Measurements from ENCODE around the gene GARRE1.
"Not testable (repeated sequence)": the region's sequence is repeated elsewhere in the genome, so short reads cannot be mapped to it uniquely, and the experiment has no call there.

Gene GARRE1, protein sequence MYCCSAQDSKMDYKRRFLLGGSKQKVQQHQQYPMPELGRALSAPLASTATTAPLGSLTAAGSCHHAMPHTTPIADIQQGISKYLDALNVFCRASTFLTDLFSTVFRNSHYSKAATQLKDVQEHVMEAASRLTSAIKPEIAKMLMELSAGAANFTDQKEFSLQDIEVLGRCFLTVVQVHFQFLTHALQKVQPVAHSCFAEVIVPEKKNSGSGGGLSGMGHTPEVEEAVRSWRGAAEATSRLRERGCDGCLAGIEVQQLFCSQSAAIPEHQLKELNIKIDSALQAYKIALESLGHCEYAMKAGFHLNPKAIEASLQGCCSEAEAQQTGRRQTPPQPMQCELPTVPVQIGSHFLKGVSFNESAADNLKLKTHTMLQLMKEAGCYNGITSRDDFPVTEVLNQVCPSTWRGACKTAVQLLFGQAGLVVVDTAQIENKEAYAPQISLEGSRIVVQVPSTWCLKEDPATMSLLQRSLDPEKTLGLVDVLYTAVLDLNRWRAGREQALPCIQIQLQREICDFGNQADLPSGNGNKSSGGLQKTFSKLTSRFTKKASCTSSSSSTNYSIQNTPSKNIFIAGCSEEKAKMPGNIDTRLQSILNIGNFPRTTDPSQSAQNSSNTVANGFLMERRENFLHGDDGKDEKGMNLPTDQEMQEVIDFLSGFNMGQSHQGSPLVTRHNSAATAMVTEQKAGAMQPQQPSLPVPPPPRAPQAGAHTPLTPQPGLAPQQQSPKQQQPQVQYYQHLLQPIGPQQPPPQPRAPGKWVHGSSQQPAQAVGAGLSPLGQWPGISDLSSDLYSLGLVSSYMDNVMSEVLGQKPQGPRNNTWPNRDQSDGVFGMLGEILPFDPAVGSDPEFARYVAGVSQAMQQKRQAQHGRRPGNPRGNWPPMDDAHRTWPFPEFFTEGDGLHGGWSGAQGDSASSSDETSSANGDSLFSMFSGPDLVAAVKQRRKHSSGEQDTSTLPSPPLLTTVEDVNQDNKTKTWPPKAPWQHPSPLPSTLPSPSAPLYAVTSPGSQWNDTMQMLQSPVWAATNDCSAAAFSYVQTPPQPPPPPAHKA (N-terminal part only)

DNA sequence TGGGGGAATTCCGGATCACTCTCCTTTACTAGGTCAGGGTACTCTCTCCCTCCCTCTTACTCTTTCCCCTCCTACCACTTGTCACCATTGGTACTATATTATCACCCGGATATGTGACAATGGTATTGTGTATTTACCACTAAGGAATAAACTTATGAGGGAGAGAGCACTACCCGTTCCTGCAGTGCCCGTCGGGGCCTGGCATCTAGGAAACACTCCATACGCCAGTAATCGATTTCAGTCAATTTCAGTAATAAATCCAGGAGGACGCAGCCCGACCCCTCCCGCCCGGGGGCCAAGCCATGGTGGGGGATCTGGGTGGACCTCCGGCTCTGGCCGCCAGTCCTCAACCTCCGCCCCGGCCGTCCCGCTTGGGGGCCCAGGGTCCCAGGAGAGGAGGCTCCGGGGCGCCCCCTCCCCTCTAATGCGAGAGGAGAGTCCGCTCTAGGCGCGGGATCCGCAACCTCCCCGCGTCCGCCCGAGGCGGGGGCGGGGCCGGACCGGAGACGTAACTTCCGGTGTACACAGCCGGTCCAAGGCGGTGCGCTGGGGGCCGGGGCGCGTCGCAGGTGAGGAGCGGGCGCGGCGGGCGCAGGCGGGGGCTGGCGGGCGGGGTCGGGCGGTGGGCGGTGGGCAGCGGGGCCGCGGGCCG is at the start of gene GARRE1:
TSS of gene GARRE1 (plus strand) at position 509 of the 652 bp plus-strand sequence. CDS start 45,920 bp downstream, outside the sequence.
- DNase-seq (ENCODE audit: low spot score), result peak; percentile 80

DNA sequence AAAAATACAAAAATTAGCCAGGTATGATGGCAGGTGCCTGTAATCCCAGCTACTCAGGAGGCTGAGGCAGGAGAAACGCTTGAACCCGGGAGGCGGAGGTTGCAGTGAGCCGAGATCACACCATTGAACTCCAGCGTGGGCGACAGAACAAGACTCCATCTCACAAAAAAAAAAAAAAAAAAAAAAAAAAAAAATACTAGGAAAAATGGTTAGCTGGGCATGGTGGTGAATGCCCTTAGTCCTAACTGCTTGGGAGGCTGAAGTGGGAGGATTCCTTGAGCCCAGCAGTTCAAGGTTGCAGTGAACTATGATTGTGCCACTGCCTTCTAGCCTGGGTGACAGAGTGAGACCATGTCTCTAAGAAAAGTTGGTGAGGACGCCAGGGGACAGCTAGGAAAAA is 49.0 kb upstream of the GARRE1 start:
- DNase-seq (ENCODE audit: low spot score), result not testable (repeated sequence)

DNA sequence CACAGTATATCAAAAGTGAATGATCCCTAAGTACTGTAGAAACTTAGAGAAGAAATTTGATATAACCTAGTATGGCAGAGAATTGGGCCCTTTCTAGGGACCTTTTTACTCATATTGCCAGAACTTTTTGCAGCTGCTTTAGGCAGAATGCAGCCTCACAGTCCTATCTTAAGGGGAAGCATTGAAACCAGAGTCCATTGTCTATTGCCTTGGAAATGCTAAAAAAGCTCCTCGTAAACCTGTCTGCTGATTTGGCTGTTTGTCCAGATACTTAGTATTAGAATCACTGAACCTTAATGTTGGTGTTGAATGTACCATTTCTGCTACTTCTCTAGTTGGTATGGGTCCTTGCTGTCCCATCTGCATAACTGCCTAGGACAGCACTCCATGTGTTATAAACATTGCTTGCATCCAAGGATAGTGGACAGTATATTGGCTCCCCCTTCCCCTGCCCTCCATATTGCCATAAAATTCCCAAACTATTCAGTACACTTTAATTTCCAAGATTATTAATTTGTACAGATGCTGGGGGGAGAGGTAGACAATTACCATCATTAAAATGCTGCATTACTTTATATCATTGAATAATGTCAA is 46.0 kb upstream of the GARRE1 start:
- DNase-seq (ENCODE audit: low spot score), result no peak

DNA sequence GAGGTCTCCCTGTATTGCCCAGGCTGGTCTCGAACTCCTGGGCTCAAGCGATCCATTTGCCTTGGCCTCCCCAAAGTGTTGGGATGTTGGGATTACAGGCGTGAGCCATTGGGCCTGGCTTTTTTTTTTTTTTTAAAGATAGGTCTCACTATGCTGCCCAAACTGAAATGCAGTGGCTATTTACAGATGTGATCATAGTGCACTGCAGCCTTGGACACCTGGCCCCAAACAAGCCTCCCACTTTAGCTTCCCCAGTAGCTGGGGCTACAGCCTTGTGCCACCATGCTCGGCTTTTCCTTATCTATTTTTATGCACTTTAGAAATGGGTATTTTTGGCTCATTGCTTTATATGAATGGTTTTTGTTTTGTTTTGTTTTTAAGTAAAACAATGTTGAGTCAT is 44.6 kb upstream of the GARRE1 start:
- no peak for DNase-seq (ENCODE audit: low spot score)

DNA sequence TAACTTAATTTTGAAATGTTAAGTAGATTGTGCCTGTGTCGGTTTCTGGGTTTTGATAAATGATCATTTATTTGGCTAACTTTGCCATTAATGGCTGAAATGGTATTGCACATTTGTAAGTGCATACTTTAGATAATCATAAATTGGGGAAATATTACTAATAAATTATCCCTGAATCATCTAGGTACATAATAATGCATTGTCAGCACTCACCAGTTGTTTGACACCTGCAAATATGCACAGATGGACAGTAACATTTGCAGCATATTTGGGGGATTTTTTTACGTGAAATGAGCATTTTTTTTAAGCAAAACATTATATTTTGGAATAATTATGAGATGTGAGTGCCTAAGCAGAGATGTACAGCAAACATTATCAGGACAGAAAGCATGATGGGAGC is 41.1 kb upstream of the GARRE1 start:
- DNase-seq (ENCODE audit: low spot score), result no peak

DNA sequence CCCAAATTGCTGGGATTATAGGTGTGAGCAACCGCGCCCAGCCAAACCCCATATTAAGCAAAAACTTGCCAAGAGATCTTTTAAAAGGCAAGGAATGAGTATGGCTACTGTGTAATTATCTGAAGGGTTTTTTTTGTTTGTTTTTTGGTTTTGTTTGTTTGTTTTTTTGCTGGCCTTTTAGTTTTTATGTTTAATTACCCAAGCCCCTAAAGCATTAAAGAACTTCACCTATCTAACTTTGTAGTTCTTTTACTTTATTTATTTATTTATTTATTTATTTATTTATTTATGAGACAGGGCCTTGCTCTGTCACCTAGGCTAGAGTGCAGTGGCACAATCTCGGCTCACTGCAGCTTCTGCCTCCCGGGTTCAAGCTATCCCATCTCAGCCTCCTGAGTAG is 40.3 kb upstream of the GARRE1 start:
- DNase-seq (ENCODE audit: low spot score), result no peak

DNA sequence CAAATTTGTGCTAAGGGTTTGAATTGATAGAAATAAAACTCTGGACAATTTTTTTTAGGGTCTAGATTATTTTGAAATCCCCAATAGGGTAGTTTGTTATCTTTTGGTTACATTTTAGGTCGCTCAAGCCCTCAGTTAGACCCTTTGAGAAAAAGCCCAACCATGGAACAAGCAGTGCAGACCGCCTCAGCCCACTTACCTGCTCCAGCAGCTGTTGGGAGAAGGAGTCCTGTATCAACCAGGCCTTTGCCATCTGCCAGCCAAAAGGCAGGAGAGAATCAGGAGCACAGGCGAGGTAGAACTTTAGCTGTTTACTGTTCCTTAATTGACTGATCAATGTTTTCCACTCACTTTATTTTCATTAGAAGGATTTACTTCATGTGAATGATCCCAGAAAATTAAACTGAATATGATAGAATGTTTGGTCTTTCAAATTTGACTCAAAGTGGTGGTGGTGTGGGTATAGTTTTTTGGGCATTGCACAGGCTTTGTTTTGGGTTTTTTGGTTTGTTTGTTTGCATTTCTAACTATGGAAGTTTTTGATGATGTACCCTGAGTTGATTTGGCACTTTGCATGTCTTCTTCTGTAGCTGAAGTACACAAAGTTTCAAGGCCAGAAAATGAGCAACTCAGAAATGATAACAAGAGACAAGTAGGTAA is 39.2 kb upstream of the GARRE1 start:
- DNase-seq (ENCODE audit: low spot score), result no peak

DNA sequence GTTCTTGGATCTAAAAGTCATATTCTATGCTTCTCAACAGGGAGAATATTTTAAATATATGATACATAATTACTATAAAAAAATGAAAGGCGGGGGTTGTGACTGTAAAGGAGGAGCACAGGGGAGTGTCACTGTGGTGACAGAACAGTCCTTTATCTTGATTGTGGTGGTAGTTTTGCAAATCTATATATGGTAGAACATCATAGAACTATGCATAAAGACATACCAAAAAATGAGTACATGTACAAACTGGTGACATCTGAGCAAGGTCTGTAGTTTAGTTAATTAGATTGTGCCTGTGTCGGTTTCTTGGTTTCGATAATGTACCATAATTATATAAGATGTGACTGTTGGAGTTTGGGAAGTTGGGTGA is 38.7 kb upstream of the GARRE1 start:
- no peak for DNase-seq (ENCODE audit: low spot score)

DNA sequence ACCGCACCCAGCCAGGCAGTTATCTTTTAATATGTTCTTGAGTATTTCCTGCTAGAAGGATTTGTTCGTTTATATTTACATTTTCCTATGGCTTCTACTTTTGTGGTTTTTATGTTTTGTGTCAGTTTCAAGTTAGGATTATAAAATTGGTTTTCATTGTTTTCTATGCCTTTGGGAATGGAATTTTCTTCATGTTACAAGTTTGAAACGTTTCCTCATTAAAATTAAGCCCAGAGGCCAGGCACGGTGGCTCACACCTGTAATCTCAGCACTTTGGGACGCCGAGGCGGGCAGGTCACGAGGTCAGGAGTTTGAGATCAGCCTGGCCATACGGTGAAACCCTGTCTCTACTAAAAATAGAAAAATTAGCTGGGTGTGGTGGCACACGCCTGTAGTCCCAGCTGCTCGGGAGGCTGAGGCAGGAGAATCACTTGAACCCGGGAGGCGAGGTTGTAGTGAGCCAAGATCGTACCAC is 37.6 kb upstream of the GARRE1 start:
- DNase-seq (ENCODE audit: low spot score), result not testable (repeated sequence)

DNA sequence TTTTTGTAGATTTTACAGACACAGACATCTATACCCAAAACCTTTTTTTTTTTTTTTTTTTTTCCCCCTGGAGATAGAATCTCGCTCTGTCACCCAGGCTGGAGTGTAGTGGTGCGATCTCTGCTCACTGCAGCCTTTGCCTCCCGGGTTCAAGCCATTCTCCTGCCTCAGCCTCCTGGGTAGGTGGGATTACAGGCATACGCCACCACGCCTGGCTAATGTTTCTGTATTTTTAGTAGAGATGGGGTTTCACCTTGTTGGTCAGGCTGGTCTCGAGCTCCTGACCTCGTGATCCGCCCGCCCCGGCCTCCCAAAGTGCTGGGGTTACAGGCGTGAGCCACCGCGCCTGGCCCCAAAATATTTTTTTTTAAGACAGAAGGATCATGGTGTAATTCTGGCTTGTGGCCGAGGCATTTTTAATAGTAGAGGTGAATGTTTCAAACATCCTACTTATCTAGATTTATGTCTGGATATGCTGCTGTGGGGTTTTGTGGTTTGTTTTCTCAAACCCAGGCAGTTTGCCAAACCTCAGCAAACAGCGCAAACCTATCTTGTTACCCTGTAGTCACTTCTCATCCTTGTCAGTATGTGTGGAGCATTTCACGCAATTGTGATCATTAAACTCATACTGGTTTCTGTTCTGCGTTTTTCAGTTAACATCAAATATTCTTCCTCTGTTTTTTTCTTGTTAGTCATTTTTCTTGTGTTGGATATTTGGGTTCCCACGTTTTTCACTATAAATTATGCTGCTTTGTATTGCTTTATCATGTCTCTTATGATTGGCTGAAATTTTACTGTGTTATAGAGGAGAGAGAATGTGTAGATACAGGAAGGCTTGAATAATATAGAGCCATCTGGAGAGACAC is 36.2 kb upstream of the GARRE1 start:
- peak; percentile 78 for DNase-seq (ENCODE audit: low spot score)

DNA sequence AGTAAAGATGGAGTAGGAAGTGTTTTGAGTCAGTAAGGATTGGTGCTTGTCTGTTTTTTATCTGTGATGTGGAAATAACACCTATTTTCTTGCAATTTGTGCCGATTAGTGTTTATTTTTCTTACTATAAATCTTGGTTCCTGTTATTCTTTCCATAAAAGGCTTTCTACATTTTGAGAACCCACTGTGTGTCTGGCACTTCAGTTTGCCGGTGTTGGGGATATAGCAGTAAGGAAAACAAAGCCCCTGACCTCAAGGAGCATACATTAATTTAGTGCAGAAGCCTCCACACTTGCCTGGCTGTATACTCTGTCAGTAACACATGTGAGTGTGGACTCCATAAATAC is 35.6 kb upstream of the GARRE1 start:
- no peak for DNase-seq (ENCODE audit: low spot score)

DNA sequence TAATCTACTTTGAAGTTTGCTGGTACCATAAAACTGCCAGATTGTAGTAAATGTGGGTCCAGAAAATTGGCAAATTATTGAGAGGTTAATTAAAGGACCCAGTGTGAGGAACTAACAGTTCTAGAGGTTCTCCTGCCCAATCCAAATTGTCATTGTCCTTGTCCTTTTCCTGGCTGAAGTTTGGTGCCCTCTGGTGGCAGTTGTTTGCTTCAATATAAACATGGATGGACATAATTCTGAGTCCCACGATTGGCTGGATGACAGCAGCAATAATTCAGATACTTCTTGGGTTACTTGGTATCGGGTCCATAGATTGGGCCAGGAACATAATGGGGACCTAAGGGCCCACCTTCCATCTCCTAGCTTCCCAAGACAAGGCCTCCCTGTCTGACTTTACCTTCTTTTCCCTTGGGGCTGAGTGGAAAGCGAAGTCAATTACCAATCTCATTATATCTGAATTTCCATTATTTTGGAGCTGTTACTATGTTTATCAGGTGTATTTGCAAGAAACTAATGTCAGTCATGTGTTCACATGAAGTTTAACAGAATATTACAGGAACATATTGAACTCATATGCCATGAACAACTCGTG is 33.8 kb upstream of the GARRE1 start:
- peak; percentile 55 for DNase-seq (ENCODE audit: low spot score)

DNA sequence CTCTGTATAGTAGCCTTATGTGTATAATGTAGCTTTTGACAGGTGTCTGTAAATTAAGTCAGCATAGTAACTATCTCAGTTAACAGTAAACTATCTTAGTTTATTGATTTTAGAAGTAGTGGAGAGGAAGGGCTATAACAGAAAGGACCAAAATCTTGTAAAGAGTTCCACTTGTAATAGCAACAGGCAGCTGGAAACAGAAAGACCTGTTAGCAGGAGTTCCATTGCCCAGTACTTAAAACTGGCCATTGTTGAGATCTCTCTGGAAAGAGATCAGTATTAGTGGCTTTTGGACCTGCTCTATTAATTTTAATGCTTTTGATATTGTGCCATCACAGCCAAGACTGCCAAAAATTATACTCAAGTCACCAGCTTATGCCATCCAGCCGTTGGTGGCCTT is 32.0 kb upstream of the GARRE1 start:
- no peak for DNase-seq (ENCODE audit: low spot score)

DNA sequence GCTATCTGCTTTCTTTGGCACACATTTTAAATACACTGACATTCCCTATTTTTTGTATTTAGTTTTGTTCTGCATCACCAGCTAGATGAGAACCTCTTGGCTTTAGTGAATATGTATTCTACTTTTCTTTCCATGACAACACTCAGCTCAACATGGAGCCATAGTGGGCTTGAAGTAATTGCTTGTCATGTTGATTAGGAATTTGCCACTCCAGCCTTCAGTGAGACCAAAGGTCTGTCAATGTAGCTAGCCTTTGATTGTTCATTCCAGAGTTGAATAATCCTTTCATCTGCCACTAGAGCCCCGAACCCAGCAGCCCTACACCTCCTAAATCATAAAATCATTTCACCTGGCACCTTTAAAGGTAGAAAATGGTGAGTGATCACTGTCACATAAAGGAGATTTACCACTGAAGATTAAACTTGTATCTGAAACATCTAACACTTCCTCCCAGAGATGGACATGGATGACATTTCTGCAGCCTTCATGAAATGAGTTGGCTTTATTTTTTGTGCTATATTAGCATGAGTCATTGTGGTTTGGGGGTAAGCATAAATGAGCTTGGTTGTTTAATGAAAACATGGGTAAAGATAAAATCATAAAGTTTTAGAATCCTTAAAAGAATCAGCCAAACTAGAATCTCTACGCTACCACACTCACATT is 29.2 kb upstream of the GARRE1 start:
- peak; percentile 39 for DNase-seq (ENCODE audit: low spot score)

DNA sequence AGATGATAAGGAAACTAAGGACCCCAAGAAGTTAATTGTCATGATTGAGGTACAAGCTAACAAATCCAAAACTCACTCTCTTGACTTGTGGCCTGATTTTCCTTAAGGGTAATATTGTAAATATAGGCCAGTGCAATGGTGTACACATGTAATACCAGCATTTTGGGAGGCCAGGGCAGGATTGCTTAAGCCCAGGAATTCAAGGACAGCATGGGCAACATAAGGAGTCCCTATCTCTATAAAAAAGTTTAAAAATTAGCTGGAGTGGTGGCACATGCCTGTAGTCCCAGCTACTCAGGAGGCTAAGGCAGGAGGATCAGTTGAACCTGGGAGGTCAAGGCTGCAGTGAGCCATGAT is 28.7 kb upstream of the GARRE1 start:
- no peak for DNase-seq (ENCODE audit: low spot score)

DNA sequence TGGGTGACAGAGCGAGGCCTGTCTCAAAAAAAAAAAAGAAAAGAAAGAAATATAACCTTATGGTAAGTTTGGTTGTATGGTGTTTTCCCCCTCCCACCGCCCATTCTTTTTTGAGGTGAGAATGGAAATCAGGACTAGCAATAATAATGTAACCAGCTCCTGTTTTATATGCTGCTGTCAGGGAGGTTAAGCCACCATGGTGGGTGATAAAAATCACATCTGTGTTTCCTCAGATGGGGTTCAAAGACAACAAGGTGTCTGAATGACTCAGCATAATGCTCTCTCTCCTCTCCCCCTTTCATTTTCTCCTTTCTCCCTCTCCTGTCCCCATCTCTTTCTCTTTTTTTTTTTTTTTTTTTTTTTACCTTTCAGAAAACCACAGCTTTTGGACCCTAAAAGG is 28.3 kb upstream of the GARRE1 start:
- peak; percentile 14 for DNase-seq (ENCODE audit: low spot score)

DNA sequence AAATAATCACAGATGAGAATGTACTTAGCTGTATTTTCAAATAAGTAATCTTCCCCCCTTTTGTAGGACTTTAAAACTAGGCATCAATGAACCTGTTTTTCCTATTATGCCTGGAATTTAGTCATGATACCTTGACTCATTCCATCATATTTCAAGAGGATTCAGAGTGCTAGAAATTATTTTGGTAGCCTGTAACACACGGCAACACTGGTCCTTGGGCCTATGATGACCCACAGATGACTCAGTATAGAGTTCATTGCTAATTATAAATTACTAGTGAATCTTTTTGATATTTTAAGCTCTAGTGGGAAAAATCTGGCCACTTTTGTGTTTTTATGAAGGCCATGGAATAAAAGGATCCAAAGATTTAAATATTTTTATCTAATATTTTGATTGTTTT is 26.0 kb upstream of the GARRE1 start:
- DNase-seq (ENCODE audit: low spot score), result no peak

DNA sequence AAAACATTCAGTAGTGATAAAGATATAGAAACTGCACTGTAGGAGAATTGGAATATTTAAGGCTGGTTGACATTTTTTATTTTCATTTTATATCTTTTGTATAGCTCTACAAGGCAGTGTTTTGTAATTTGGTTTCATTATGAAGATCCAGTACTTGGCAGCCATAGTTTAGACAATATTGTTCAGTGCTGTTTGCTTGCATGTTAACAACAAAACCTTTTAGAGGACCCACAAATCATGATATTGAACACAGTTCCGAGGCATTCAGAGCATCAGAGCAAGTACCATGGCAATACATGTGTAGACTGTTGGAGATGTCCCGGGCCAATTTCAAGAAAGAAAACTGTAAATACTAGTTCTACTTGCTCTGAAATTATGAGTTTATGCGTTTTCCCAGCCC is 25.6 kb upstream of the GARRE1 start:
- DNase-seq (ENCODE audit: low spot score), result no peak

DNA sequence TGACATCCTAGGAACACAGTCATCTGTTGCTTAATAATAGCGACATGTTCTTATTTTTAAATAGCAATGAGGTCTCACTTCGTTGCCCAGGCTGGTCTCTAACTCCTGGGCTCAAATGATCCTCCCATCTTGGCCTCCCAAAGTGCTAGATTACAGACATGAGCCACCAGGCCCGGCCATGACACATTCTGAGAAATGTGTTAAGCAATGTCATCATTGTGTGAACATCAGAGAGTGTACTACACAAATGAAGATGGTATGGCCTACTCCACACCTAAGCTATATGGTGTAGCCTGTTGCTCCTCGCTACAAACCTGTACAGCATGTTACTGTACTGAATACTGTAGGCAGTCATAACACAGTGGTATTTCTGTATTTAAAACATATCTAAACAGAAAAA is 24.6 kb upstream of the GARRE1 start:
- no peak for DNase-seq (ENCODE audit: low spot score)

DNA sequence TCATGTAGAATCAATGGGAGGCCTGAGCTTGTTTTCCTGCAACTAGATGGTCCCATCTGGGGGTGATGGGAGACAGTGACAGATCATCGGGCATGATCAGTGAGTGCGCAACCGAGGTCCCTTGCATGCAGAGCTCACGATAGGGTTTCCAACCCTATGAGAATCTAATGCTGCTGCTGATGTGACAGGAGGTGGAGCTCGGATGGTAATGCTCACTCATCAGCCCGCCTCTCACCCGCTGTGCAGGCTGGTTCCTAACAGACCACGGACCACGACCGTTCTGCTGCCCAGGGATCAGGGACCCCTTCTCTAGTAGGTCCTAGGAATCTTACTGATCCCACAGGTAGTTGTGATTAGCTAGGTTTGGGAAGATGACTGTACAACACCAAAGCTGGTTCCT is 23.5 kb upstream of the GARRE1 start:
- DNase-seq (ENCODE audit: low spot score), result no peak
